ENCODE results near the gene LDB3.

LDB3 gene

DNA sequence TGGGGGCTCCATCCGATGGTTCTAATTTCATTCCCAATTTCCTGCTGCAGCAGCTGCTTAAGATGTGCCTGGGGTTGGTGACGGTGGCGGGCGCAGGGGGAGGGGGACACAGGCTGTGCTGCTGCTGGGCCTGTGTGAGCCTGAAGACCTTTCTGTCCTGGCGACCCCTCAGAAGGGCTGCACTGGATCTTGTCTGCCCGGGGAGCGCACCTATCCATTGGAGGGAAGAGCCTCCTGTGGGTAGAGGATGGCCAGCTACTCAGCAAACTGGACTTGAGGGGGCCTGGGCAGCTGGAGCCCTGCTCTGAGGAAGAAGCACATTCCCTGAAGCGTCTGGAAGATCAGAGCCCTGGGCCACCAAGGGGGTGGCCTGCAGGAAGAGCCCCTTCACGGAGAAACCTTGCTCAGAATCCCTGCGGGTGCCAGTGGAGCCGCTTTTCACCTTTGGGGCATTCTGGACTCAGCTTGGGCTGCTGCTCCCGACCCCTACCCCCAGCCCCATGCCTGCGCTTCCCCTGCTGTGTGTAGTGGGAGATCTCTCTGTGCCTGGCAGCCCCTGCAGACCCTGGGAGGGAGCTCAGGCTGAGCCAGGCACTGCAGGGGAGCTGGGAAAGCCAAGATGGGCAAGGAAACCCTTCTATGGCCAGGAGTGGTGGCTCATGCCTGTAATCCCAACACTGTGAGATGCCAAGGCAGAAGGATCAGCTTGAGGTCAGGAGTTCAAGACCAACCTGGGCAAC, 17.8 kb downstream of the LDB3 start:
- DNase-seq (ENCODE audit: low spot score), result no peak

DNA sequence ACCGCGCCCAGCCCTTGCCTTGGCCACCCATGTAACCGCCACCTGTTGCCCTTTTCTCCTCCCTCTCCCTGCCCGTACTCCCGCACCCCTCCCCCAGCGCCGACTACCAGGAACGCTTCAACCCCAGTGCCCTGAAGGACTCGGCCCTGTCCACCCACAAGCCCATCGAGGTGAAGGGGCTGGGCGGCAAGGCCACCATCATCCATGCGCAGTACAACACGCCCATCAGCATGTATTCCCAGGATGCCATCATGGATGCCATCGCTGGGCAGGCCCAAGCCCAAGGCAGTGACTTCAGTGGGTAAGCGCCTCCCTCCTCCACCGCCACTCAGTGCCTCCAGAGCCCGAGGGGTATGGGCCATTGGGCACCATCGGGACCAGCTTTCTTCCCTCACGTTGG, 18.7 kb downstream of the LDB3 start:
- no peak for DNase-seq (ENCODE audit: low spot score)

DNA sequence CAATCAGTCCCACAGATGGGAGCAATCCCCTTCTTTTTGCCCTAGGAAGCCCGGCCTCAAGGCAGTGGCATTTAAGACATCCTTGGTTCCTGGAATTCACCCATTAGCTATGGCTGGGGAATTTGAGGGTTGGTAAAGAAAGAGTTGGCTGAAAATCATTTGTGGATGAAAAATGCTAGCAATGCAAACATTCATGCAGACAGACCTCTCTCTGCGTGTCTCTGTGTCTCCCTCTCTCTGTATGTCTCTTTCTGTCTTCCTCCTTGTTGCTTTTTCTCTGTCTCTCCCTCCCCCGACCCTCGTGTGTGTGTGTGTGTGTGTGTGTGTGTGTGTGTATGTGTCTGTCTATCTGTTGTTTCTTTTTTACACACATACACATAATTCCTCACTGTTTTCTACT, 19.4 kb downstream of the LDB3 start:
- no peak for DNase-seq (ENCODE audit: low spot score)

DNA sequence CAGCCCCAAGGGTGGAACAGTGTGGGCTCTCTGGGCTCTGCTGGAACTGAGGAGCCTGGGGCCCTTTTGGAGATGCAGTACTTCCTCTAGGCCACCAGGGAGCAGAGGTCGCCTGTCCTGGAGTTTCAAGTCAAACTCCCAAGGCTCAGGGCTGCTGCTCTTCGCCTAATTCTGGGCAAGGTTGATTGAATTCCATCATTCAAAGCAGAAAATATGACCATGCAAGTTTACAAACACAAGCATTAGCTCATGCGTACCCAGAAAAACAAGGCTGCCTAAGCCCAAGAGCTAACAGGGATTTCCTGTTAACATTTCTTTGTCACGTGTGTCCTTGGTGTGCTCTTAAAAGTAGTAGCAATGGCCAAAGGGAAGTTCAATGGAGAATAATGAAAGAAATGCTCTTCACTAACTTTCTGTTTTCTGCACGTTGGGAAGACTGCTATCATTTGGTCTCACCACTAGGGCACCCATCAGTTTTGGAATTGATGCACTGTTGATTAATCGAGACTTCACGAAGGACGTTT, 20.1 kb downstream of the LDB3 start:
- DNase-seq (ENCODE audit: low spot score), result peak; percentile 69

DNA sequence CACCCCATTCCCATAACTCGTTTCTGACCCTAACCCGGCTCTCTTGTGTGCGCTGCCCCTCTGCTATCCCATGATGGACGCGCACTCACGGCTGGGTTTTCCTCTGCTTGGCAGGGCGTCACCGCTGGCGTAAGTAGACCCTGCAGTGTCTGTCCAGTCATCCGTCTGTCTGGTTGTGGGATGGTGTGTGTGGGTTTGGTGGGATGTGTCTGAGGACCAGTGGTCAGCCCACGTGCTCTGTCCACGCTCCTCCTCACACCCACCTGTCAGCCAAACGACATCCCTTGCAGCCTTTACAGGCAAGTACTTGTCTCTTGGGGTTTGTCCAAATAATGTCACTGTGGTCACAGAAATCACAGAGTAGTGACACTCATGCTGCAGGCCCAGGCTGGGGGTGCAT, 20.8 kb downstream of the LDB3 start:
- no peak for DNase-seq (ENCODE audit: low spot score)

- DNase-seq (ENCODE audit: low spot score), result no peak
Measured at GRCh38 chr10:86690231-86690630, 21.9 kb downstream of the LDB3 start.

GRCh38 chr10:86690657-86691084, 22.4 kb downstream of the LDB3 start:
- DNase-seq (ENCODE audit: low spot score), result no peak

DNA sequence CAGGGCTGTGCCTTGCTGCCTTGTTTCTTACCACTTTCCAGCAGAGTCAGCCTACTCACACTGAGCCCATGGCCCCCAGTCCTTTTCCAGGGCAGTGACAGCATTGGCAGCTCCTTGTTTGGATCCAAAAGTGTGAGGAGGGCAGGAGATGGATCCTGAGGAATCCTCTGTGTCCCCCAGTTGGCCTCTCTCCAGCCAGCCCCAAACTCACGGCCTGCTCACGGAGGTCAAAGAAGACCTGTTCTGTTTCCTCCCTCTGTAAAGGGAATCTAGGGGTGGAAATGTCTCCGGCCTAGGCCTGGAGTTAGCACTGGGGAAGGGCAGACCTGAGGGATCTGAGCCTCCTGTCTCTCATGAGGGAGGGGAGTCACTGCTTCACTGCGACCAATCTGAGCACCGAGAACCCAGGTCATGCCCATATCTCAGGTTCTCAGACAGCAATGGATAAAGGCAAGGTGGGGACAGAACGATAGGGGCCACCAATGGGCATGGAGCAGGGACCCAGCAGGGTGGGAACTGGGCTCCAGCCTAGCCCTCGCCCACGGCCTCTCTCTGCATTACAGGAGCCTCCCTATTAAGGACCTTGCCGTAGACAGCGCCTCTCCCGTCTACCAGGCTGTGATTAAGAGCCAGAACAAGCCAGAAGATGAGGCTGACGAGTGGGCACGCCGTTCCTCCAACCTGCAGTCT, 23.2 kb downstream of the LDB3 start:
- no peak for DNase-seq (ENCODE audit: low spot score)

- no peak for DNase-seq (ENCODE audit: low spot score)
Measured at GRCh38 chr10:86692023-86692514, 23.8 kb downstream of the LDB3 start.

DNA sequence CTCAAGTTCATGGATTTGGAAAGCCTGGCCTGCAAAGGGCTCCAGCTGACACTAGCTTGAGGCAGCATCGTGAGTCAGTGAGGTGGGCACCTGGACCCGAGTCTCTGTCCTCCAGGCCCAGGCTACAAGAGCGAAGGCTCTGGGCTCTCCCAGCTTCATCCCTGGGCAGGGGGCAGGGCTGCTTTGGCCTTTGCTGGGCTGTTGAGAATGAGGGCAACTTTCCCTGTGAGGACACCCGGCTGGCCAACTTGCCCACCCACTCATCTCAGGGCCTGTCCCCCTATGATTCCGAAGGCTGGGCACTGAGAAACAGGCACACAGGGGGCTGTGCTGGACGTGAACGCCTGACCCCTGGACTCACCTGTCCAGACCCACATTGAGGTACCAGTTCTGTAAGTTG, 24.4 kb downstream of the LDB3 start:
- no peak for DNase-seq (ENCODE audit: low spot score)

DNA sequence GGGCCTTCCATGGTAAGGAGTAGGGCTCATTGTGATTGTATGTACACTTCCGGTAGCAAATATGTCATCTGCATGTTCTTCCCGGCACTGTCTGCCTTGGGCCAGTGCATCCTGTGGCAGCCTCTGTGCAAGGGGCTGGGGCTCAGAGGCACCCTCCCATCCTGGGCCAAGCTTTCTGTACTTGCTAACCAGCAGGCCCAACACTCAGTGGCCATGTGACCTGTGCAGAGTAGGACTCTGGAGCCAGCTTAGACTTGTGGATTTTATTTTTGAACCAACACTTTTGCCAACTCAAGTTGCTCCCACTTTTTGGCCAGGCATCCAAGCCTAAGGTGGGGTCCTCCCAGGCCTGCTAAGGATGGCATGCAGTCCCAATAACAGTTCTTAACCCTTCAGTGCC, 25.0 kb downstream of the LDB3 start:
- no peak for DNase-seq (ENCODE audit: low spot score)

DNA sequence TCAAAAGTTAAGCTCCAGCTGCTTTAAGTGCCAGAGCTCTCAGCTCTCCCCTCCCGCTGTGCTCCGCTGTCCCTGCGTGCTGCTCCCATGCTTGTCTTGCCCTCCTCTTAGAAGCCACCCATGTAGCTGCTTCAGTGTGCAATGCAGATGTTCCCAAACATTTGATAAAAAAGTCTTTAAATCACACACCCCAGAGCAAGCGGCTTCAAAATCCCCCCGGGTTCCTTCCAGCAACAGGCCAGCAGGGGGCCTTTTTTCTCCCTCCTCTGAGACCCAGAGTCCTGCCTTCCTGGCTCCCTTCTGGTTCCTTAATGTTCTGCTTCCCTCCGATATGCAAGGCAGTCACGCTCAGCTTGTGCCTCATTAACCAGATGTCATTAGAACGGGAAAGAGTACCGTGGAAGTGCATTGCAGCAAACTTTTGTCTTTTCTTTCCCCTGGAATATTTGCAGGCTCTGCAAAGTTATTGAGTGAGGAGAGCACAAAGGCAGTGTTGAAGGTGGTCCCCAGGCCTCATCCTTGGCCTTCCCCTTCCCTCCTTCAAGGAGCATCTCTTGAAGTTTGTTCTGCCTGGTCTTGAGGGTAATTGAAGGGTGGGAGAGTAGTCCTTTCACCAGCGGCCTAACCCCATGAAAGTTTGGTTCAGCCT, 25.5 kb downstream of the LDB3 start:
- no peak for DNase-seq (ENCODE audit: low spot score)

- DNase-seq (ENCODE audit: low spot score), result no peak
Measured at GRCh38 chr10:86698207-86698940, 30.1 kb downstream of the LDB3 start.

GRCh38 chr10:86699125-86699524, 30.8 kb downstream of the LDB3 start:
- no peak for DNase-seq (ENCODE audit: low spot score)

GRCh38 chr10:86699541-86699940, 31.2 kb downstream of the LDB3 start:
- no peak for DNase-seq (ENCODE audit: low spot score)

- DNase-seq (ENCODE audit: low spot score), result no peak
Measured at GRCh38 chr10:86699991-86700840, 31.9 kb downstream of the LDB3 start.

- DNase-seq (ENCODE audit: low spot score), result no peak
Measured at GRCh38 chr10:86700851-86701617, 32.7 kb downstream of the LDB3 start.

DNA sequence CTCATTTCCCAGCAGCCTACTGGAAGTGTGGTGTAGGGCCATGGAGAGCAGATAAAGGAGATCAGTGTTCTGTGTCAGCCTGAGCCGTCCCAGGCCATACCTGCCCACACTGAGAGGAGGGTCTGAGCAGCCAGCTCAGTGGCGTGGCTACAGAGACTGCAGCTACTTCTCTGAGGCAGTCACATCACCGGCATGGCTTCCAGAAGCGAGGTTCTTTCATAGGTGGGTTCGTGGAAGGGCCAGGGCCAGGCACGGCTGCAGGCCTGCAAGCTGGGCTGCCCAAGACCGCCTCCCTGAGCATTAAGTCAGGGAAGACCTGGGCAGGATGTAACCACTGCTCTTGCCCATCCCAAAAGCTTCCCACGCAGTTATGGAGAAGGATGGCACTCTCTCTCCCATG, 34.9 kb downstream of the LDB3 start:
- DNase-seq (ENCODE audit: low spot score), result no peak

DNA sequence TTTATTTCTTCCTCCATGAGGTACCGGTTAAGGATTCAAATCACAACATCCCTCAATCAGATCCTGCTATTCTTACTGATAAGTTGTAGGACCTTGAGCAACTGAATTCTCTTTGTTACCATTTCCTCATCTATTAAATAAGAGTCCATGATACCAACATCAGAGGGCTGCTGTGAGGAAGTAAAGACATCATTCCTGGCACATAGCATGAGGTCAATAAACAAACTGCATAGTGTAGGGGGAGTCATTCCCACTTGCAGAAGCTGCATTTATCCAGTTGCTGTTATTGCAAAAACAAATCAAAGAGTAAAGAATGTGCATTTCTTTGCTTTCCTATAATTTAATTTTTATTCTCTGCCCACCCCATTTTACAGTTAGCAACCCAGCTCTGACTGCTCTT, 36.8 kb downstream of the LDB3 start:
- DNase-seq (ENCODE audit: low spot score), result no peak

GRCh38 chr10:86705905-86706304, 37.6 kb downstream of the LDB3 start:
- no peak for DNase-seq (ENCODE audit: low spot score)
